Measurements from ENCODE around the gene PMEL.

PMEL gene

DNA sequence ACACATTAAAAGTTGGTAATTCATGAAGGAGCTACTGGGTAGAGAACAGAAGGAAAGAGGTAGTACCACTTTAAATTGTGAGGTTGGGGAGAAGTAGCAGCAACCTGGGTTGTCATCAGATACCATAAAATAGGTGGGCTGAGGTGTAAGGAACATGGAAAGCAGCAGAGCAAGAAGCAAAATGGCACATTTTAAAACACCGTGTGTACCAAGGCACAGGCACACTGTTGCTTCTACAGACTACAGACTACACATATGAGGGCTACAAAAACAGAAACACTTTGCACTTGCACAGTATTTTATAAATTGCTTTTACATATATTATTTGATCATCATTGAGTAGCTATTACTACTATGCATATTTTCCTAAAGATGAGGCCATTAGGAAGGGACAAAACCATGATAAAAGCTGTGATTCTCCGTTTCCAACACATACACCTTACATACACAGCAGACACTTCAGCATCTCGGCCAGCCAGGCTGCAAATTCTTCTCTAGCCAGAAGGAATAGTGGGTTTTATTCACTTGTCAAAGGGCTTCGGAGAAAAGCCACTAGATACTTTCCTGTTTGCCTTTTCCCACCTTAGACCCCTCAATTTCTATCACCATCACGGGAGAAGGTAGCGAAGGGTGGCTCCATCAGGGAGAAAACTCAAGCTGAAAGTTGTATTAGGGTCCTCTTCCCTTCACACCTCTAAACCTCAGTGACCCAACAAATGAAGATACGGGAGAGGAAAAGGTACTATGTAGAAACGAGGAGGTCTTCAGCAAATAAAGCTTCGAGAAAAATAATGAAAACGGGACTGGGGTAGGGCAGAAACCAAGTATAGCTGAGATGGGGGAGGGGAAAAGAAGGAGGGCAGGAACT, 39.7 kb downstream of the PMEL start:
- no peak for TF ChIP-seq FOXP2 (optimal IDR thresholded peaks at IDR 0.05; ENCODE audit: borderline replicate concordance, extremely low read depth, extremely low read length, insufficient read depth)
- TF ChIP-seq, protein P1, sequence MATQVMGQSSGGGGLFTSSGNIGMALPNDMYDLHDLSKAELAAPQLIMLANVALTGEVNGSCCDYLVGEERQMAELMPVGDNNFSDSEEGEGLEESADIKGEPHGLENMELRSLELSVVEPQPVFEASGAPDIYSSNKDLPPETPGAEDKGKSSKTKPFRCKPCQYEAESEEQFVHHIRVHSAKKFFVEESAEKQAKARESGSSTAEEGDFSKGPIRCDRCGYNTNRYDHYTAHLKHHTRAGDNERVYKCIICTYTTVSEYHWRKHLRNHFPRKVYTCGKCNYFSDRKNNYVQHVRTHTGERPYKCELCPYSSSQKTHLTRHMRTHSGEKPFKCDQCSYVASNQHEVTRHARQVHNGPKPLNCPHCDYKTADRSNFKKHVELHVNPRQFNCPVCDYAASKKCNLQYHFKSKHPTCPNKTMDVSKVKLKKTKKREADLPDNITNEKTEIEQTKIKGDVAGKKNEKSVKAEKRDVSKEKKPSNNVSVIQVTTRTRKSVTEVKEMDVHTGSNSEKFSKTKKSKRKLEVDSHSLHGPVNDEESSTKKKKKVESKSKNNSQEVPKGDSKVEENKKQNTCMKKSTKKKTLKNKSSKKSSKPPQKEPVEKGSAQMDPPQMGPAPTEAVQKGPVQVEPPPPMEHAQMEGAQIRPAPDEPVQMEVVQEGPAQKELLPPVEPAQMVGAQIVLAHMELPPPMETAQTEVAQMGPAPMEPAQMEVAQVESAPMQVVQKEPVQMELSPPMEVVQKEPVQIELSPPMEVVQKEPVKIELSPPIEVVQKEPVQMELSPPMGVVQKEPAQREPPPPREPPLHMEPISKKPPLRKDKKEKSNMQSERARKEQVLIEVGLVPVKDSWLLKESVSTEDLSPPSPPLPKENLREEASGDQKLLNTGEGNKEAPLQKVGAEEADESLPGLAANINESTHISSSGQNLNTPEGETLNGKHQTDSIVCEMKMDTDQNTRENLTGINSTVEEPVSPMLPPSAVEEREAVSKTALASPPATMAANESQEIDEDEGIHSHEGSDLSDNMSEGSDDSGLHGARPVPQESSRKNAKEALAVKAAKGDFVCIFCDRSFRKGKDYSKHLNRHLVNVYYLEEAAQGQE (IDR thresholded peaks at IDR 0.05; ENCODE audit: insufficient read depth in 1 of 2, low read depth in 2 of 2, low read length in 2 of 2), result no peak
- no peak for TF ChIP-seq TAF1 (IDR thresholded peaks at IDR 0.05; ENCODE audit: borderline replicate concordance, insufficient read depth, low read length)
- no peak for TF ChIP-seq POLR2AphosphoS5 (IDR thresholded peaks at IDR 0.05; ENCODE audit: low read depth, low read length)
- TF ChIP-seq SIN3A (IDR thresholded peaks at IDR 0.05; ENCODE audit: borderline replicate concordance, insufficient read depth, low read length), result no peak

DNA sequence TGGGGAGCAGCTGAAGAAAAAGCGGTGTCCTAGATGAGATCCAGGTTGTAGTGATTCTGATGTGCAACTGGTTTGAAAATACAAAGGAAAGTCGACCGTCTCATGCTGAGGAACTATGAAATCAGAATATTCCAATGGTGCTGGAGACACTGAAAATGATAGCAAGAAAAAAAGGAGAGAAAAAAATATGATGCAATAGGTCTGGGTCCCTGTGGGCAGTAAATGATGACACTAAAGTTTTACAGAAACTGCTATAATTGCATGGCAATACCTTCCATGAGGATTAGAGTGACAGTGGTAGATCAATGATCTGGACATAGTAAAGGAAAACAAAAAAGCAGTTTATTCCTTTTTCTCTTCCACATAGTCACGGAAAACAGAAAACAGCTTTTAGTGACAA, 40.5 kb downstream of the PMEL start:
- TF ChIP-seq, protein P1 (IDR thresholded peaks at IDR 0.05; ENCODE audit: insufficient read depth in 1 of 2, low read depth in 2 of 2, low read length in 2 of 2), result no peak
- TF ChIP-seq POLR2AphosphoS5 (IDR thresholded peaks at IDR 0.05; ENCODE audit: low read depth, low read length), result no peak
- TF ChIP-seq TAF1 (IDR thresholded peaks at IDR 0.05; ENCODE audit: borderline replicate concordance, insufficient read depth, low read length), result no peak
- TF ChIP-seq SIN3A (IDR thresholded peaks at IDR 0.05; ENCODE audit: borderline replicate concordance, insufficient read depth, low read length), result no peak
- no peak for TF ChIP-seq FOXP2 (optimal IDR thresholded peaks at IDR 0.05; ENCODE audit: borderline replicate concordance, extremely low read depth, extremely low read length, insufficient read depth)

DNA sequence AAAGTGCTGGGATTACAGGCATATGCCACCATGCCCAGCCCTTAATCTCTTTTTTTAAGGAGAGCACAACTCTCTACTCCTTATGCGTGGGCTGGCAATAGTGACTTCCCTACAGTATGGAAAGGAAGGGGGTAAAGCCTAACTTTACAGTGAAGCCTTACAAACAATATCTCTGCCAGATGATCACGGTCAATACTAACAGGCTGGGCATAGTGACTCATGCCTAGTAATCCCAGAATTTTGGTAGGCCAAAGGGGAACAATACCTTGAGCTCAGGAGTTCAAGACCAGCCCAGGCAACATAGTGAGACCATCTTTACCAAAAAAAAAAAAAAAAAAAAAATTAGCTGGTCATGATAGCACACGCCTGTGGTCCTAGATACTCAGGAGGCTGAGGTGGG, 43.7 kb downstream of the PMEL start:
- TF ChIP-seq SIN3A (IDR thresholded peaks at IDR 0.05; ENCODE audit: borderline replicate concordance, insufficient read depth, low read length), result no peak
- TF ChIP-seq TAF1 (IDR thresholded peaks at IDR 0.05; ENCODE audit: borderline replicate concordance, insufficient read depth, low read length), result no peak
- TF ChIP-seq POLR2AphosphoS5 (IDR thresholded peaks at IDR 0.05; ENCODE audit: low read depth, low read length), result no peak
- TF ChIP-seq, protein P1 (IDR thresholded peaks at IDR 0.05; ENCODE audit: insufficient read depth in 1 of 2, low read depth in 2 of 2, low read length in 2 of 2), result no peak
- no peak for TF ChIP-seq FOXP2 (optimal IDR thresholded peaks at IDR 0.05; ENCODE audit: borderline replicate concordance, extremely low read depth, extremely low read length, insufficient read depth)

DNA sequence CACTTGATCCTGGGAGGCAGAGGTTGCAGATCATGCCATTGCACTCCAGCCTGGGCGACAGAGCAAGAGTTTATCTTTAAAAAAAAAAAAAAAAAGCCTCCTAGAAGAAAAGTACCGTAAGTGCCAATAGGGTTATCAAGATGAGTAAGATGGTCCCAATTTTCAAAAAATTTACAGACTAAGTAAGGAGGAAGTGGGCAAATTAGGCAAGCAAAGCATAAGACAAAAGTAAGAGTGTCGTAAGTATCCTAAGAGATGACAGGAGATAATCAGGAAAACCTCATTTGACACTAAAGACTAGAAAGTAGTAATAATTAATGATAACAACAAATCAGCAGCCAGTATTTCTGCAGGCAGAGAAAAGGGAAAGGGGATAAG, 50.4 kb downstream of the PMEL start:
- no peak for TF ChIP-seq FOXP2 (optimal IDR thresholded peaks at IDR 0.05; ENCODE audit: borderline replicate concordance, extremely low read depth, extremely low read length, insufficient read depth)
- TF ChIP-seq TAF1 (IDR thresholded peaks at IDR 0.05; ENCODE audit: borderline replicate concordance, insufficient read depth, low read length), result no peak
- no peak for TF ChIP-seq SIN3A (IDR thresholded peaks at IDR 0.05; ENCODE audit: borderline replicate concordance, insufficient read depth, low read length)
- TF ChIP-seq, protein P1 (IDR thresholded peaks at IDR 0.05; ENCODE audit: insufficient read depth in 1 of 2, low read depth in 2 of 2, low read length in 2 of 2), result no peak
- no peak for TF ChIP-seq POLR2AphosphoS5 (IDR thresholded peaks at IDR 0.05; ENCODE audit: low read depth, low read length)
